A673 (cell line): Measurements from ENCODE around the gene GOSR1.

Source experiments
- CTCF ChIP-seq: fragments of 300-800, 200-600 bp; sonication (generic); conservative IDR thresholded peaks from 2 replicates; pipeline ENCODE4 v1.5.1; 2017; ENCODE audit warnings: low read depth, mild to moderate bottlenecking, antibody characterized with exemption, low read length, moderate library complexity, mixed read lengths
- EZH2 ChIP-seq: fragments of 200-600 bp; sonication (generic); IDR thresholded peaks from 2 replicates; pipeline ENCODE4 v1.6.1; 2017; ENCODE audit warnings: borderline replicate concordance, low read depth, mild to moderate bottlenecking, mixed read lengths, antibody characterized with exemption, low read length; ENCODE audit not compliant: poor library complexity, severe bottlenecking

GRCh38 chr17:30558686-30559545 lies 81.7 kb downstream of the GOSR1 start:
- TF ChIP-seq CTCF (no peak), EZH2 (no peak)
